Neural crest cell (in vitro differentiated cells): ENCODE data around the gene RASSF9. TPM values are rescaled to one million over a fixed set of nuclear protein-coding genes. Genes with fewer than 3 reads are reported as not detected.

ENCODE experiments used
- DNase-seq: peaks from one replicate; pipeline ENCODE4 v3.0.0; 2021; ENCODE audit warnings: low read depth, mixed read lengths, low spot score
- H3K27ac Mint-ChIP-seq: one replicate; pipeline ENCODE4 v1.8.0; 2021; ENCODE audit warnings: mild to moderate bottlenecking, mixed read lengths; ENCODE audit not compliant: unreplicated experiment
- H3K27me3 Mint-ChIP-seq: 2 replicates; pipeline ENCODE4 v1.8.0; 2021; ENCODE audit warnings: low read depth, mild to moderate bottlenecking, mixed read lengths
- H3K36me3 Mint-ChIP-seq: 2 replicates; pipeline ENCODE4 v1.8.0; 2021; ENCODE audit warnings: low read depth, mild to moderate bottlenecking, mixed read lengths
- H3K4me1 Mint-ChIP-seq: 2 replicates; pipeline ENCODE4 v1.8.0; 2021; ENCODE audit warnings: mixed read lengths
- H3K4me3 Mint-ChIP-seq: one replicate; pipeline ENCODE4 v1.8.0; 2021; ENCODE audit warnings: mild to moderate bottlenecking, mixed read lengths
- H3K9me3 Mint-ChIP-seq: 2 replicates; pipeline ENCODE4 v1.8.0; 2021; ENCODE audit warnings: mixed read lengths
- CTCF ChIP-seq: fragments of 200-600 bp; sonication (generic); conservative IDR thresholded peaks from 2 replicates; pipeline ENCODE4 v1.5.0; 2021; ENCODE audit warnings: antibody characterized with exemption, mild to moderate bottlenecking
- total RNA-seq: library from RNA; stranded (reverse); gene quantifications from 2 replicates; pipeline ENCODE4 v1.2.1, GENCODE V29; 2021

Gene RASSF9
- total RNA-seq, 1 donor from 2014 or later: not detected

- no peak for DNase-seq
- H3K9me3 Mint-ChIP-seq: no peaks in the 10 kb centered on the region
- H3K27me3 Mint-ChIP-seq: no peaks in the 10 kb centered on the region
- H3K36me3 Mint-ChIP-seq: no peaks in the 10 kb centered on the region
- no peak for TF ChIP-seq CTCF
- no peak overlapping the region for H3K4me3 Mint-ChIP-seq
- H3K27ac Mint-ChIP-seq: no peak overlapping the region
- no peaks in the 10 kb centered on the region for H3K4me1 Mint-ChIP-seq
Observed at GRCh38 chr12:85775091-85775490, 61.1 kb downstream of the RASSF9 start.

- no peak overlapping the region for H3K4me3 Mint-ChIP-seq
- H3K4me1 Mint-ChIP-seq: no peaks in the 10 kb centered on the region
- peaks cover 4% of the 10 kb centered on the region for H3K9me3 Mint-ChIP-seq
- DNase-seq: no peak
- TF ChIP-seq CTCF: no peak
- no peaks in the 10 kb centered on the region for H3K36me3 Mint-ChIP-seq
- no peak overlapping the region for H3K27ac Mint-ChIP-seq
- H3K27me3 Mint-ChIP-seq: no peaks in the 10 kb centered on the region
Observed at GRCh38 chr12:85765453-85765869, 70.7 kb downstream of the RASSF9 start.

DNA sequence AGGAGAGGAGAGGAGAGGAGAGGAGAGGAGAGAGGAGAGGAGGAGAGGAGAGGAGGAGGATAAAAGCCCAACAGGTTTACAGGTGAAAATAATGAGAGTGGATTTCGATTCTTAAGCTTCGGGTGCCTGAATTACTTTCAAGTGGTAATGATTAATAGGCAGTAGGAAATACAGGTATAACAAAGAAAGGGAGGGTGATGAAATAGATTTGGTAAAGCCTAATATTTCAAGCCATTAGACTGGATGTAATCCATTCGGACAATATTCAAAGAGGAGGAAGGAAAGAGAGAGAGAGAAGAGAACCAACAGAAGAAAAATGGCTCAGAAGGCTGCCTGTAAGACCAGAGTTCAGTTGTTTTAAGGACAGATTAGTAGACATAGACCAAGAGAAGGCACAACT, 76.6 kb downstream of the RASSF9 start:
- Mint-ChIP-seq H3K27ac (no peak overlapping the region), H3K9me3 (peaks cover 8% of the 10 kb centered on the region), H3K27me3 (no peaks in the 10 kb centered on the region), H3K4me1 (no peaks in the 10 kb centered on the region), H3K4me3 (no peak overlapping the region), H3K36me3 (no peaks in the 10 kb centered on the region)
- no peak for DNase-seq
- TF ChIP-seq CTCF: no peak

DNA sequence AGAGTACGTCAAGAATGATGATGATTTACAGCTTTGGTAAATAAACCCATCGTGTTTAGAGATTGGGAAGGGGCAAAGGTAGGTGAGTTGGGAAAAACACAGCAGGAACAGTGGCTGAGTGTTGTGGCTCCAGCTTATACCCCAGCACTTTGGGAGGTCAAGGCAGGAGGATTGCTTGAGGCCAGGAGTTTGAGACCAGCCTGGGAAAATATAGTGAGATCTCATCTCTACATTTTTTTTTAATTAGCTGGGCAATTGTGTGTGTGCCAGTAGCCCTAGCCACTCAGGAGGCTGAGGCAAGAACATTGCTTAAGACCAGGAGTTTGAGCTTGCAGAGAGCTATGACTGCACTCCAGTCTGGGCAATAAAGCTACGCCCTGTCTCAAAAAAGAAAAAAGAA, 77.1 kb downstream of the RASSF9 start:
- Mint-ChIP-seq H3K27me3 (no peaks in the 10 kb centered on the region), H3K4me1 (no peaks in the 10 kb centered on the region), H3K9me3 (peaks cover 12% of the 10 kb centered on the region), H3K36me3 (no peaks in the 10 kb centered on the region), H3K27ac (no peak overlapping the region), H3K4me3 (no peak overlapping the region)
- DNase-seq: no peak
- no peak for TF ChIP-seq CTCF

- no peaks in the 10 kb centered on the region for H3K27me3 Mint-ChIP-seq
- no peak for TF ChIP-seq CTCF
- no peaks in the 10 kb centered on the region for H3K36me3 Mint-ChIP-seq
- no peak overlapping the region for H3K27ac Mint-ChIP-seq
- no peak overlapping the region for H3K4me3 Mint-ChIP-seq
- H3K9me3 Mint-ChIP-seq: peaks cover 12% of the 10 kb centered on the region
- H3K4me1 Mint-ChIP-seq: no peaks in the 10 kb centered on the region
- no peak for DNase-seq
Observed at GRCh38 chr12:85755760-85756159, 80.4 kb downstream of the RASSF9 start.

Other genes starting within 250 kb of the RASSF9 start
- gene NTS, start 37.9 kb upstream of the RASSF9 start, total RNA-seq: 0.25 and 0.40 TPM in 2 replicates